ENCODE measurements around the gene LARGE1.

Gene LARGE1

DNA sequence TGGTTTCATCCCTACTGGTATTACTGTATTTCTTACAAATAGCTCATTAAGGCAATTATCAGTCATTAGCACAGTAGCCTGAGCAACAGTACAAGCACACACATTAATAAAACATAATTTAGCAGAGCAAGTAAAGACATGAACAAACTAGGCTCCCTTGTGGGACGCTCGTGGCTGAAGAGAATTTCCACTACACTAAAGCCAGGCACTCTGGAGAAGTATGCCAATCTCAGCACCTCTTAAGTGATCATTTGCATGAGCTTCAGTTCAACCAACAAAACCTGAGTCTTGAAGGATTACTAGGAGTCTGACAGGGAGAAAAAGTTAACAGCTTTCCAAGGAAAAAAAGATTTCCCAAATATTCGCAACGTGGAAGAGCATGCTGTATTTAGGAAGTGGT, 109.1 kb downstream of the LARGE1 start:
- no peak for DNase-seq

DNA sequence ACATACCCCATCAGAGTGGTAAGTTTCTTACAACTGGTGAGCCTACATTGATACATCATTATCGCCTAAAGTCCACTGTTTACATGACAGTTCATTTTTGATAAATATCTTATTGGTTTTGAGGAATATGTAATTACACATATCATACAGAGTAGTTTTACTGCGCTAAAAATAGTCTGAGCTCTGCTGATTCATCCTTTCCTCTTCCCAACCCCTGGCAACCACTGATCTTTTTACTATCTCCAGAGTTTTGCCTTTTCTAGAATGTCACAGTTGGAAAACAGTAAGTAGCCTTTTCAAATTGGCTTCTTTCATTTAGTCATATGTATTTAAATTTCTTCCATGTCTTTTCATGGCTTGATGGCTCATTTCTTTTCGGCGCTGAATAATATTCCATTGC, 112.8 kb downstream of the LARGE1 start:
- no peak for DNase-seq

DNA sequence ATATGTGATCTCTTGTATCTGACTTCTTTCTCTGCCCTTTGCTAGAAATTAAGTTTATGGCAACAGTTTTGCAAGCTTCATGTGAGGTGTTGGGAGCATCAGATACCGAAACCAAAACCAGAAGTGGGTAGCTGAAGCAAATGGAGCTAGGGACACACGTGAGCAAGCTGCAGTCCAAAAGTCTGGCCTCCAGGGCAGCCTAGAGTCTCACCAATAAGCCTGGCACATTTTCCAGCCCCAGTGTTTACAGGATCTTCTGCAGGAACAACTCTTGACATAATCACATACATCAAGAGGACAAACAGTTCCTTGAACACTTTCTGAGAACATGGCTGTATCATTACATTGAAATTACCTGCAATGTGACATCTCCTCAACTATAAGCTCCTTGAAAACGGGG, 114.1 kb downstream of the LARGE1 start:
- DNase-seq = no peak

DNA sequence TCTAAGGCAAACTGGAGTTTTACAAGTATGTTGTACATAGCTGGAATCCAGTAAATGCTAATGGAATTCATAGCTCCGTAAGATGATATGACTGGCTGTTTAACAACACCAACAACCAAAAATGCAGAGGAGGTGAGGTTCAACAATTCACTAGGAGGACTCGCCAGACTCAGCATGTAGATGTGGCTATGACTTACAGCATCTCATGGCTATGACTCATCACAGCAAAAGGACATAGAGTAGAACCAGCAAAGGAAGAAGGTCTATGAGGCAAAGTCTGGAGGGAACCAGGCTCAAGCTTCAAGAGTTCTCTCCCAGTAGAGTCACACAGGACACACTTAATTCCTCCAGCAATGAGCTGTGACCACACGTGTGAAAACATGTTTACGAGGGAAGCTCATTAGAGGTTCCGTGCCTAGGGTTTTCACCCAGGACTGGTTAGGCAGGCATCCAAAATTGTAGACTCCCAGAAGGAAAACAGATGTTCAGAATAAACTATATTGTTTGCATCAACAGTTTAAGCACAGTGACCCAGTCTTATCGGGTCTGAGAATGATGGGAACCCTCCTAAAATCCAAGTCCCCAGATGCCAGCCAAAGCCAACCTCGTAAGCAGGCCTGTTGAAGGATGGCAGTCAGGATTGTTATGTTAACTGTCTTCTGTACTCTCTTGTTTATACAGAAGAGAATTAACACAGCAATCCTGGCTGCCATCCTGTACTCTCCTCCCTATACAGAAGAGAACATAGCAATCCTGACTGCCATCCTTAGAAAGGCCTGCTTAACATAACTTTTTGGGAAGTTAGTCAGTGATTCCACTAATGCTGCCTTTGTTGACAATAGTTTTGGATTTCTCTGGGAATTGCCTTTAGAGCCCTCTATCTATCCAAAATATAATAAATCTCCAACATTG, 116.6 kb downstream of the LARGE1 start:
- DNase-seq = no peak

DNA sequence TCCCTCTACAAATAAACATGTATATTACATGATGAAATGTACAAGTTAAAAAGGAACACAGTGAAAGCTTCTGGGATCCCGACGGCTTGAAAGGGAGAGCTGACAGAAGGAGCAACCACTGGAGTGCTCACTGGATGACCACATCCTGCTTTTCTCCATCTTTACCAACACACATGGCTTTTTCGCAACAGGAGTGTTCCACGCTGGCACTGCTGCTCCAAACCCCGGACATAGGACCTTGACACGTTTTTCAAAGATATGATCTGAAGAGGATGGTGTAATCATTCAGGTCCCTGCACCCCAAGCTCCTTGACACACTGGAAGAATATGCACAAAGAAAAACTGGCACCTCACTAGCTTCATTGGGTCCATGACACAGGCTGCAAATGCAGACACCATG, 121.9 kb downstream of the LARGE1 start:
- DNase-seq = no peak

DNA sequence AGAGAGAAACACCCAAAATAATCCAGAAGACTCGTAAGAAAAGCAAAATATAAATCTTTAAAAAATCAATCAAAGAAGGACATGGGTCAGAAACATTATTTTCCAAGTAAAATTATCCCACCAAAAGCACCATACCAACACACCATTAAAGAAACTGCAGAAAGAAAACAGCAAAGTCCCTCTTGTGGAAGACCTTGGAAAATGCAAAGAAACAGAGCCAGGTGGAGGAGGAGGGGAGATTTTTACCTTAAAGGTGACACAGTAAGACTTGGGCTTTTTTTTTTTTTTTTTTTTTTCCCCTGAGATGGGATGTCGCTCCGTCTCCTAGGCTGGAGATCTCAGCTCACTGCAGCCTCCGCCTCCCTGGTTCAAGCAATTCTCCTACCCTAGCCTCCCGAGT, 123.8 kb downstream of the LARGE1 start:
- no peak for DNase-seq

DNA sequence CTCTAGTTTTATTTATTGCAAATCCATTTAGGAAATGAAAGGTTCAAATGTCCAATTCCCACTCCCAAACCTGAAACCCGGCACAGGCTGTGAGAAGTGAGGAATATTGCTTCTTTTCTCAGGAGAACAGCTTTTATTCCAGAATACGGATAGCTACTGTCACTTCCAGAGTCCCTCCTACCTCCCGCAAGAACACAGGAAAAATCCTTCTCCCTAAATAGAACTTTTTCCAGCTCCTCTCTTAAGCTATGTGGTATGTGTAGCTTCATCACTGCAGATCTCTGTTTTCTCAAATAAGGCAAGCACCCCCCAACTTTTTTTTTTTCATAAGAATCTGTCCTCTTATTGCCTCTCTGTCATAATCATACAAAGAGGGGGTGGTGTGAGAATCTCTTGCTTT, 126.8 kb downstream of the LARGE1 start:
- no peak for DNase-seq

DNA sequence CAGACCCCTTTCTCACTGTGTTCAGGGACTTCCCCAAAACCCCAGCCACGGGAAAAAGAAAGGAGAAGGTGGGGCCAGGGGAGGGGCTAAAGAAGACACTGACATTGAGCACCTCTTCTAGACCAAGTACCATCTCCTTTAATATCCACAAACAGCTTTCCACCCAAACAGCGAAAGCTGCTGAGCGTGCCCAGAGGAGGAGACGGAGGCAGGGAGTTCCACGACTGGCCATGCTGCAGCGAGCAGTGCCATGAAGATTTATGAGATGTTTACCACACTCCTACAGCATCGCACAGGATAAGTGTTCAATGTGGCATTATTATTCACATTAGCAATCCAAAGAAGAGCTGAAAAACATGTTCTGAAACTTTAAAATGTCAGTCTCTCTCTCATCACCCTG, 127.4 kb downstream of the LARGE1 start:
- no peak for DNase-seq

DNA sequence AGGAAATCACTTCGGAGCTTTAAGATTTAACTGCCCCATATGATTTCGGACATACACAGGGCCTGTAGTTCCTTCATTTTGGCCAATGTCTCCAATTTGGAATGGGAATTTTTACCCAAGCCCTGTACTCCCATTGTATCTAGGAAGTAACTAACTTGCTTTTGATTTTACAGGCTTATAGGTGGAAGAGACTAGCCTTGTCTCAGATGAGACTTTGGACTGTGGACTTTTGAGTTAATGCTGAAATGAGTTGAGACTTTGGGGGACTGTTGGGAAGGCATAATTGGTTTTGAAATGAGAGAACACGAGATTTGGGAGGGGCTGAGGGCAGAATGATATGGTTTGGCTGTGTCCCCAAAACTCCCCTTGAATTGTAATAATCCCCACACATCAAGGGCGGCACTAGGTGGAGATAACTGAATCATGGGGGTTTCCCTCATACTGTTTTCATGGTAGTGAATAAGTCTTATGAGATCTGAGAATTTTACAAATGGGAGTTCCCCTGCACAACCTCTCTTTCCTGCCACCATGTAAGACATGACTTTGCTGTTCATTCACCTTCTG, 130.5 kb downstream of the LARGE1 start:
- DNase-seq = no peak

DNA sequence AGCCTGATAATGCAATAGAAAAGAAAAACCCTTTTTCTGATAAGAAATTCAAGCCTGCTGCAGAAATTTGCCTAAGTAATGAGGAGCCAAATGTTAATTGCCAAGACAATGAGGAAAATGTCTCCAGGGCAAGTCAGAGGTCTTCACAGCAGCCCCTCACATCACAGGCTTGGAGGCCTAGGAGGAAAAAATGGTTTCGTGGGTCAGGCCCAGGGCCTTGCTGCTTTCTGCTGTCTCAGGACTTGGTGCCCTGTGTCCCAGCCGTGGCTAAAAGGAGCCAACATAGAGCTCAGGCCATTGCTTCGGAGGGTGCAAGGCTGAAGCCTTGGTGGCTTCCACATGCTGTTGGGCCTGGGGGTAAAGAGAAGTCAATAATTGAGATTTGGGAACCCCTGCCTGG, 131.3 kb downstream of the LARGE1 start:
- DNase-seq = no peak

DNA sequence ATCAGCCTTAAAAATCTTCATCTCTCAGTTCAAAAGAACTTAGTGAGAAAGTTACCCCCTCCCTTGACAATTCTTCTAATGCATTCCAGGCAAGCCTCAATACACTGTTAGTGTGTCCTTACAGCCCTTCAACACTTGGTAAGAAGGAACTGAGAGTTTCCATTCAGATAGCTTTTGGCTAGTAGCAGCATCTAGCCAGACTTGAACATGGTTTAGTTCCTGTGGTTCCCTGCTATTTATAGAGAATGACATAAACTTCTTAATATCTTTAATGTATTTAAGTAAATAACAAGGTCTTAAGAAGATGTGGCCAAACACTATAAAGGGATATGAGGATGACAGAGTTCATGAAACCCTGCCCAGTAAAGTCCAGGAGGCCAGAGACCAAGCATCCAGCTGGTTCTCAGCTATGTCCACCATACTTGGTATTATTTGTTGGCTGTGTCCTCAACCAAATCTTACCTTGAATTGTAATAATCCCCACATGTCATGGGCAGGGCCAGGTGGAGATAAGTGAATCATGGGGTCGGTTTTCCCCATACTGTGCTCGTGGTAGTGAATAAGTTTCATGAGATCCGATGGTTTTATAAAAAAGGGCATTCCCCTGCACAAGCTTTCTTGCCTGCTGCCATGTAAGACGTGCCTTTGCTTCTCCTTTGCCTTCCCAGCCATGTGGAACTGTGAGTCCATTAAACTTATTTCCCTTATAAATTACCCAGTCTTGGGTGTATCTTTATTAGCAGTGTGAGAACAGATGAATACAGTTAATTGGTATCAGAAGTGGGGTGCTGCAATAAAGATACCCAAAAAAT, 132.4 kb downstream of the LARGE1 start:
- no peak for DNase-seq

DNA sequence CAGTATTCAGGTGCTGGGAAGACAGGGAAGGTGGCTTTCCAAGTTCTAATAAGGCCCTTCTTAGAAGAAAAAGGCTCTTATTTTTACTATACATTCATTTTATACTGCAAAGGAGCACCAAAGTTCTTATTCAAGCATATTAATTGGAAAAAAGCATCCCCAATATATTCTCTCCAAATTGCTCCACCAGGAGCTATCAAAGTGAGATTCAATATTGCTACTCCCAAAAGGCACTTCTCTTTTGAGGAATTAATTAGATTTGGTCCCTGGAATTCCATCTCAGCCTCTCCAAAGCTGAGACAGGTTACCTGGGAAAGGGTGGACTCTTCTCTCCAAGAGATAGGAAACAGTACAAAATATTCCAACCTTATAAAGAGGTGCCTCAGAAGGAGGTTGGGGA, 134.1 kb downstream of the LARGE1 start:
- DNase-seq = no peak

DNA sequence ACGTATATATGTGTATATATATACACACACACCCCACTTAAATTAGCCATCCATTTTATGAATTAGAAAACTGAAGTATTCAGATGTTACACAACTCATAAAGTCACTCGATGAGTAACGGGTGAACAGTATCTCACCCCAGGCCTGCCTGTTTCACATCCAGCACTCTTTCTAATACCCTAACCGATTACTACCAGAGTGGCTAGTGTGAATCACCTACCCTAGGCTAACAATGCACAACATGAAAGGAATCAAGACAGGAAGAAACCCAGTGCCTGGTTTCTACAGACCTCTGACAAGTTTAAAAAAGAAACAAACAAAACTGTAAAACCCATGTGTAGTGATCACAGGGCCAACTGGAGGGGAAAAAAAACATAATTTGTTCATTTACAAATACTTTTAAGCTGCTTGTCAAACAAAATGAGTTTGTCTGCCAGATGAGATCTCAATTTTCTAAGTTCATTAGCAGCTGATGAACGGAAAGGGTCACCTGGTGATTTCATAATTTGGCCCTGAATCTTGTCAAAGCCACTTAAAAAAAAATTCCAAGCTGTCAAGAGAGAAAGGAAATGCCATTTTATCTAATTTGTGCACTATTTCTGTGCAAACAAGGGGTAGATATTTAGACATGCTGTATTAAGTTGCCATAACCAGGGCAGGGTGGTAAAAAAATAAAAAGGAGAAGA, 134.8 kb downstream of the LARGE1 start:
- DNase-seq = no peak

DNA sequence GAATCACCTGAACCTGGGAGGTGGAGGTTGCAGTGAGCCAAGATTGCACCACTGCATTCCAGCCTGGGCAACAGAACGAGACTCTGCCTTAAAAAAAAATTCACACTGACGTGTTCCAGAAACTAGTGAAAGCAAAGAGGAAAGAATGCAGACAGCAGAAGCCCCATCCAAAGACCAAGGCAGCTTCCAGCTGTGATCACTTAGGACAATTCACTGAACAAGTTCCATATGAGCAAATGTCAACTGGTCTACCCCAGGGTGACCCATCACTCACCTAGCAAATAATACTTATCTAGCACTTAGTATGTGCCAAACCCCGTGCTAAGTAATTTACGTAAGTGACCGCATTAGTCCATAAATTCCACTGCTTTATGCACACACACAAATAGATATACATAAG, 138.9 kb downstream of the LARGE1 start:
- no peak for DNase-seq

DNA sequence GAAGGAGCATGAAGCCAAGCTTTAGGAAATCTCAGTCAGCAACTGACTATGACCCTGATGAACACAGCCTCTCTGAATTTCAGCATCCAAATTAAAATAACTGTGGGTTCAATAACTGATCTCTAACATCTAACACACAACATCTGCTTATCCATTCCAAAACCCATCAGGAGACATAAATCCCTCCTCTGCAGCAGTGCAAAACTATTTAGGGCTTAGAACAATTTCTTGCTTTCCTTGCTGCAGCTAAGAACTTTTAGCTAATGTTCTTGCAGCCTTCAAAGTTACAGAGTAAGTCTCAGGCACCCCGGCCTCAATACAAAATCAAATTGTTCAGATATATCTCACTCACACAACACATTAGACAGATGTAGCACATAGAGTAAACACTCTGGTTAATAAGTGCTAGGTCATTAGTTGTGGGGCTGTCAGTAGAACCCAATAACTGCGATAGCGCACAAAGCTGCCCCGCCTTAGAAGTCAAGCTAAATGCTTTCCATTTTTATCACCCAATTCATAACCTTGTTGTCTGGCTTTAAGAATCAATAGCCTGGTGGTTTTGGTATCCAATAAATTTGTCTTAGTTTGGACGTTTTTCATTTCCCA, 139.6 kb downstream of the LARGE1 start:
- DNase-seq = no peak

DNA sequence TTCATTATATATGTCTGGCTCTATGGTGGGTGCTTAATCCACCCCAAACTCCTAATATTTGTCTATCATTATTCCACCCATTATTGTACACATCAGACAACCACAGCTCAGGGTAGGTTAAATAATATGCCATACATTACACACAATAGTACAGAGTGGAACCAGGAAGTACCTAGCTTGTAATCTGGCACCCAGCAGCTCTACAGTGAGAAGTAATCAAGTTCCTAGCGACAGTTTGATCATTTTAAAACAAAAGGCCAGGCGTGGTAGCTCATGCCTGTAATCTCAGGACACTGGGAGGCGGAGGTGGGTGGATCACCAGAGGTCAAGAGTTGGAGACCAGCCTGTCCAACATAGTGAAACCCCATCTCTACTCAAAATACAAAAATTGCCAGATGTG, 141.0 kb downstream of the LARGE1 start:
- no peak for DNase-seq

DNA sequence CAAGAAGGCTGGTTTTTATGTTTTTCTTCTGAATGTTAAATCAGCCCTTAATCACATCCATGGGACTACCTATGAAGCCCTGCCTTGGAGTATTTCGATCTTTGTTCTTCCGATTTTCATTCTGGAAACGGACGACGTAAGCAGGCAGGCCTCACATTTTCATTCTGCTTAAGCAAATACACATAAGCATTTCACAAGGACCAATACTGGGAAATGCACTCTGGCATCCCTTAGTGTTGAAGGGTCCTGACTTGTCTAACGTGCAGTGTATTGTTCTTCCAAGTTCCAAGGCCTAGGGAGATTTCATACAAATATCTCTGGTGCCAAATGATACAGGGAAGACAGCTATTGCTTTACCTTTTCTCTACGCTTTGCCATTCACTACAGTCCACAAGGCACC, 143.8 kb downstream of the LARGE1 start:
- DNase-seq = no peak

DNA sequence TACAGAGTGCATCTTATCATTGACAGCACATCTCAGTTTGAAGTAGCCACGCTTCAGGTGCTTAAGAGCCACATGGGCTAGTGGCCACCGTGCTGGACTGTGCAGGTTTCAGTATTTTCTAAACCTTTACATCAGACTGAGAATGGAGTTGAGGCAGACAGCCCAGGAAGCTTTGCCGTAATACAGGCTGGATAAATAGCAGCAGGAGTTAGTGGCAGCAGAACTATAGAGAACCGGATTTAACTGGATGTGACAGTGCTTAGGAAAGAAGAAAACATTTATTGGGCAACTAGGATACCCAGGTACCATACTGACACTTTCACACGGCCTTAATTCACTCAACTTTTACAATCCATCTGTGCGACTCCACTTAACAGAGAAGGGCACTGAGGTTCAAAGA, 145.5 kb downstream of the LARGE1 start:
- no peak for DNase-seq

DNA sequence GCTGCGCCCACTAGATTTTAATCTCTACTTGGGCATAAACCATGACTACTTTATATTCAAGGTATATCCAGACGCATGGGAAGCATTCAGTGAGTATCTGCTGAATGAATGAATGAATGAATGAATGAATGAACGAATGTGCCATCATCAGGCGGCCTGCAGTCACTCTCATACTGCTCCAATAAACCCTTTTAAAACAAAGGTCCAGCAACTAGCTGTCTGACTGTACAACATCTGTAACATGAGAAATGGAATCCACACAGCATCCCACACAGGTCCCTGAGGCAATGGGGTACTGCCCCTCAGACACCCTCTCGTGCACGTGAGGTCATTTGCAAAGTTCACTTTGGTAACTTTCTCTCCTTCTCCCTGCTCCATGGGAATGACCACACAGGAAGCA, 147.5 kb downstream of the LARGE1 start:
- no peak for DNase-seq

DNA sequence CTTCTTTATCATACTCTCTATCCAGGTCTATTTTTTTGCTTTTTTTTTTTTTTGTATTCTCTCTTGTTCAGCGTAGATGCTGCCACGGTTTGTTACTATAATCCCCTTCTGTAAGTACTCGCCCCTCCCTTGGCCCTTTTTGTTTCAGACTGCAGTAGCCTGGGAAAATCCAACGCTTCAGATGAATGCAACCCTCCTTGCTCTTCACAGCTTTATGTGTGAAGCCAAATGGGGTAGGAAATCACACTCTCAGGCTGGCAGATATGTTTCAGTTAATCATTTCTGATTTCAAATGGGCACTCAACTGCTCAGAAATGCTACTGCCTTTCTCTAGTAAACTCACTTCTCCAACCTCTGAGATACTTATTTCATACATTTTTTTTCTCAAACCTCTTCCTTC, 149.1 kb downstream of the LARGE1 start:
- DNase-seq = no peak

DNA sequence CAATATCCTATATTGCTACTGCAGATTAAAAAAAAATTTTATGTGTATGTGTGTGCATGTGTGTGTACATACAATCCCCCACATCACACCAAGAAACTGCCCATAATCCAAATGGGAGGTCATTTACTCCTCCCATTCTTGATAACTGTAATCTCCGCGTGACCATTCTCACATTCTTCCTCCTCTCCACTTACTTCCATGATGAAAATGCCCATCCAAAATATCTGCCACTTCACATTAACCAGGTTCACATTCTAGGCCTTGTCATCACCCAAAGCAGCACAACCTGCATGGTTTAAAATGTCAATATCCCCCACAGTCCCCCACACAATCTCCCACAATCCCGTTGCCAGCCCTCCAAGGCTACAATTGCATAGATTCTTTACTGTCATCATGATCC, 149.6 kb downstream of the LARGE1 start:
- no peak for DNase-seq

DNA sequence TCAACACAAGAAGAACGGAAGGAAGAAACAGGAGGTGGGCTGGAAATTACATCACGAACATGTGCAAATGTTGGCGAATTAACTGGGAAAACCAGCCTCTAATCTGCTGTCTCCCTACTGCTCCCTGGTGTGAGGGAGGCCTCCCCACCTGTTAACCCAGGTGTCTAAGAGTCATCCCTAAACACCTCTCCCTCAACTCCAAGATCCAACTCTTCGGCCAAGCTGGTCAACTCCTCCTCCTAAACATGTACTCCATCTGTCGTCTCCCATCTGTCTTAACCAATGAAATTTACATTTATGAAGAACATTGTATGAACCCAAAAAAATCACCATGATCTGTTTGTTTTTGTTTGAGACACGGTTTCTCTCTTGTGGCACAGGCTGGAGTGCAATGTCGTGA, 154.2 kb downstream of the LARGE1 start:
- no peak for DNase-seq

DNA sequence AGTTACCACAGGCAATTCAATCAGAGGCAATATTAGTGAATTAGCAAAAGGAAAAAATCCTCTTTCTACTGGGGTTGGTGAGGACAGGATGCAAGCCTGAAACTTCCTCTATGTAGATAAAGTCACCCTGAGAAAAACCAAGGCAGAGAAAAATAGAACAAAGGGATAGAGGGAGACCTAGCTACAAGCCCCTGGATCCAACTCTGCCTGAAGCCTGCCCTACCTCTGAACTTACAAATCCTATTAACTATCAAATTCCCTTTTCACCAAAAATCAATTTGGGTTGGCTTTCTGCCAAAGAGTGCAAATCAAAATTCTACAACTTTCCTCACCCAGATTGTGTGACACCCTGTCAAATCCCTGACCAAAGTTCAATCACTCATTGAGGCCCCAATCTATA, 161.3 kb downstream of the LARGE1 start:
- DNase-seq = no peak
